SK-N-SH (cell line): ENCODE measurements around the gene HLA-DQB1. TPM values are rescaled to one million over a fixed set of nuclear protein-coding genes. Genes with fewer than 3 reads are reported as not detected.

ENCODE experiments used
- CTCF ChIA-PET: fragments of 300-600, 350-600 bp; formaldehyde crosslinking; extraction: SDS; loops from one replicate; lab custom pipeline; 2021; lab: Yijun Ruan, JAX
- POLR2A ChIA-PET: fragments of 350-600 bp; sonication (Branson Sonifier 250); formaldehyde crosslinking; extraction: SDS; loops from one replicate; lab custom pipeline; 2020; ENCODE audit warnings: antibody characterized with exemption, inconsistent platforms; lab: Yijun Ruan, JAX
- DNase-seq: peaks from one replicate; pipeline ENCODE4 v3.0.0; 2012
- H2AFZ ChIP-seq: fragments of 200-600 bp; sonication (generic); 2 replicates; pipeline ENCODE4 v1.8.1; 2016; ENCODE audit warnings: antibody characterized with exemption, mild to moderate bottlenecking, low read depth
- H3F3A ChIP-seq: fragments of 200-600 bp; sonication (generic); replicated peaks from 2 replicates; pipeline ENCODE3; 2016; ENCODE audit warnings: antibody characterized with exemption, mild to moderate bottlenecking; ENCODE audit not compliant: insufficient read depth
- H3K27ac ChIP-seq, 2 experiments: fragments of 200-500 bp in 1 of 2; fragments of 200-600 bp in 1 of 2; sonication (Bioruptor generic) in 1 of 2; sonication (generic), shearing (Covaris generic) in 1 of 2; 2 replicates each; pipeline versions ENCODE4 v1.5.1 to v1.6.1; 2014 to 2016; ENCODE audit warnings: low read depth in 2 of 2, inconsistent platforms in 1 of 2, low read length in 1 of 2, mild to moderate bottlenecking in 1 of 2, mixed read lengths in 1 of 2
- H3K27me3 ChIP-seq: fragments of 200-600 bp; sonication (generic), shearing (Covaris generic); 2 replicates; pipeline ENCODE4 v1.6.1; 2016; ENCODE audit warnings: mixed run types; ENCODE audit not compliant: insufficient read depth
- H3K36me3 ChIP-seq, 2 experiments: fragments of 200-500 bp in 1 of 2; fragments of 200-600 bp in 1 of 2; sonication (Bioruptor generic) in 1 of 2; sonication (generic) in 1 of 2; replicated peaks in 1 of 2; 2 replicates each; pipeline versions ENCODE3 to v1.5.1; 2014 to 2016; ENCODE audit warnings: low read length in 1 of 2, mild to moderate bottlenecking in 1 of 2; ENCODE audit not compliant: insufficient read depth in 2 of 2, control insufficient read depth in 1 of 2
- H3K4me1 ChIP-seq, 2 experiments: fragments of 200-500 bp in 1 of 2; fragments of 200-600 bp in 1 of 2; sonication (Bioruptor generic) in 1 of 2; sonication (generic), shearing (Covaris generic) in 1 of 2; 2 replicates each; pipeline versions ENCODE4 v1.5.1 to v1.6.1; 2014 to 2016; ENCODE audit warnings: low read depth in 1 of 2, low read length in 1 of 2, mixed run types in 1 of 2; ENCODE audit not compliant: insufficient read depth in 2 of 2, control insufficient read depth in 1 of 2
- H3K4me2 ChIP-seq: fragments of 200-600 bp; sonication (generic), shearing (Covaris generic); 2 replicates; pipeline ENCODE4 v1.6.1; 2017; ENCODE audit warnings: mixed run types
- H3K4me3 ChIP-seq, 2 experiments: fragments of 200-500 bp in 1 of 2; fragments of 200-600 bp in 1 of 2; sonication (Bioruptor generic) in 1 of 2; sonication (generic), shearing (Covaris generic) in 1 of 2; 2 replicates each; pipeline versions ENCODE4 v1.5.1 to v1.8.1; 2014 to 2016; ENCODE audit warnings: low read depth in 2 of 2, inconsistent platforms in 1 of 2, low read length in 1 of 2, mild to moderate bottlenecking in 1 of 2, mixed read lengths in 1 of 2, moderate library complexity in 1 of 2
- H3K79me2 ChIP-seq: fragments of 200-600 bp; sonication (generic); 2 replicates; pipeline ENCODE4 v1.8.1; 2017; ENCODE audit warnings: mild to moderate bottlenecking; ENCODE audit not compliant: insufficient read depth
- H3K9ac ChIP-seq: fragments of 200-600 bp; sonication (generic); 2 replicates; pipeline ENCODE4 v1.6.1; 2017; ENCODE audit warnings: mixed run types
- H3K9me2 ChIP-seq: fragments of 200-600 bp; sonication (generic); 2 replicates; pipeline ENCODE4 v1.6.1; 2017; ENCODE audit warnings: mixed run types
- H3K9me3 ChIP-seq: fragments of 200-600 bp; sonication (generic); 2 replicates; pipeline ENCODE4 v1.6.1; 2017; ENCODE audit warnings: mixed run types, mild to moderate bottlenecking, moderate library complexity
- H4K20me1 ChIP-seq: fragments of 200-600 bp; sonication (generic); 2 replicates; pipeline ENCODE4 v1.6.1; 2017; ENCODE audit warnings: mild to moderate bottlenecking, mixed run types; ENCODE audit not compliant: insufficient read depth
- CHD2 ChIP-seq: fragments of 150-350 bp; IDR thresholded peaks from 2 replicates; pipeline ENCODE4 v1.6.1; 2018; ENCODE audit warnings: low read length; ENCODE audit not compliant: partially characterized antibody
- CTCF ChIP-seq: fragments of 200-600 bp; sonication (generic); IDR thresholded peaks from 2 replicates; pipeline ENCODE4 v1.6.1; 2017; ENCODE audit warnings: antibody characterized with exemption, mild to moderate bottlenecking, moderate library complexity
- EP300 ChIP-seq, 2 experiments: IDR thresholded peaks; 2 replicates each; pipeline versions ENCODE4 v1.4.0 to v1.6.1; 2012; ENCODE audit warnings: borderline replicate concordance in 1 of 2, low read depth in 1 of 2, low read length in 1 of 2
- FOSL2 ChIP-seq: IDR thresholded peaks from 2 replicates; pipeline ENCODE4 v1.4.0; 2012; ENCODE audit warnings: low read depth, mild to moderate bottlenecking, moderate library complexity, borderline replicate concordance
- FOXM1 ChIP-seq: IDR thresholded peaks from 2 replicates; pipeline ENCODE4 v1.4.0; 2012; ENCODE audit warnings: low read depth, mild to moderate bottlenecking
- GABPA ChIP-seq: IDR thresholded peaks from 2 replicates; pipeline ENCODE4 v1.4.0; 2012; ENCODE audit warnings: low read depth, mild to moderate bottlenecking
- JUND ChIP-seq: IDR thresholded peaks from 2 replicates; pipeline ENCODE4 v1.4.0; 2012
- MAX ChIP-seq: IDR thresholded peaks from 2 replicates; pipeline ENCODE4 v1.4.0; 2012; ENCODE audit warnings: low read depth
- MEF2A ChIP-seq: IDR thresholded peaks from 2 replicates; pipeline ENCODE4 v1.4.0; 2012; ENCODE audit warnings: low read depth, borderline replicate concordance
- NFIC ChIP-seq: IDR thresholded peaks from 2 replicates; pipeline ENCODE4 v1.4.0; 2012; ENCODE audit warnings: borderline replicate concordance
- NRF1 ChIP-seq: IDR thresholded peaks from 2 replicates; pipeline ENCODE4 v1.6.1; 2012; ENCODE audit warnings: low read depth, mild to moderate bottlenecking, low read length
- POLR2AphosphoS5 ChIP-seq: IDR thresholded peaks from 2 replicates; pipeline ENCODE4 v1.6.1; 2012; ENCODE audit warnings: low read depth, low read length
- REST ChIP-seq: IDR thresholded peaks from 2 replicates; pipeline ENCODE4 v1.6.1; 2012; ENCODE audit warnings: mild to moderate bottlenecking, low read depth, low read length, moderate library complexity
- SMC3 ChIP-seq: IDR thresholded peaks from 2 replicates; pipeline ENCODE4 v1.6.1; 2012; ENCODE audit warnings: low read depth, low read length, improper control_type of control experiment
- TCF12 ChIP-seq: IDR thresholded peaks from 2 replicates; pipeline ENCODE4 v1.4.0; 2012
- USF1 ChIP-seq: IDR thresholded peaks from 2 replicates; pipeline ENCODE4 v1.4.0; 2012; ENCODE audit warnings: low read depth, borderline replicate concordance
- YY1 ChIP-seq: IDR thresholded peaks from 2 replicates; pipeline ENCODE4 v1.4.0; 2012; ENCODE audit warnings: low read depth, mild to moderate bottlenecking
- ZBTB33 ChIP-seq: IDR thresholded peaks from 2 replicates; pipeline ENCODE4 v1.4.0; 2012; ENCODE audit warnings: low read depth, borderline replicate concordance
- WGBS: methylation state at CpG from one replicate; pipeline ENCODE4 v1.1.6; 2017; ENCODE audit warnings: low lambda C conversion rate; 5-methylcytosine and 5-hydroxymethylcytosine counted together
- polyA plus RNA-seq, 3 experiments: library from polyadenylated mRNA; depleted of rRNA; stranded (reverse); fragments of >200 nt; gene quantifications; 2 replicates each; pipeline ENCODE4 v1.2.3, GENCODE V29; 2012

Gene HLA-DQB1
- polyA plus RNA-seq, 1 of the 3 experiments (the other 2 are of a cell fraction), result not detected

GRCh38 chr6:32614366-32615081 lies 51.9 kb downstream of the HLA-DQB1 start (continued):
- TF ChIP-seq ZBTB33, result no peak
- TF ChIP-seq POLR2AphosphoS5, result no peak
- no peak for TF ChIP-seq NFIC
- TF ChIP-seq CTCF, result no peak
- no peak for TF ChIP-seq FOXM1
- no peak for TF ChIP-seq EP300 (IDR thresholded peaks at IDR 0.05; ENCODE audit: borderline replicate concordance in 1 of 2, low read depth in 1 of 2, low read length in 1 of 2)
- TF ChIP-seq NRF1, result no peak
- TF ChIP-seq SMC3, result no peak
- no peak for TF ChIP-seq JUND
- TF ChIP-seq CHD2, result no peak
- no peak for TF ChIP-seq YY1
- no peak for TF ChIP-seq TCF12

GRCh38 chr6:32613475-32613874 lies 53.0 kb downstream of the HLA-DQB1 start:
- H3K79me2 ChIP-seq, result no peaks in the 10 kb centered on the region
- DNase-seq, result no peak
- no peaks in the 10 kb centered on the region for H3F3A ChIP-seq
- no peaks in the 10 kb centered on the region for H3K36me3 ChIP-seq
- no peaks in the 10 kb centered on the region for H3K9me3 ChIP-seq
- H3K4me3 ChIP-seq, result no peak overlapping the region
- WGBS, result 0% methylated on average over 6 of the region's 6 CpGs
- H3K9ac ChIP-seq, result no peak overlapping the region
- no peak overlapping the region for H2AFZ ChIP-seq
- CTCF ChIA-PET, result no interaction called here
- no peaks in the 10 kb centered on the region for H3K27me3 ChIP-seq
- no peak overlapping the region for H3K27ac ChIP-seq
- POLR2A ChIA-PET, result no interaction called here
- H3K4me1 ChIP-seq, result no peaks in the 10 kb centered on the region
- no peaks in the 10 kb centered on the region for H4K20me1 ChIP-seq
- H3K9me2 ChIP-seq, result no peaks in the 10 kb centered on the region
- H3K4me2 ChIP-seq, result no peak overlapping the region
- TF ChIP-seq NRF1, result no peak
- no peak for TF ChIP-seq JUND
- no peak for TF ChIP-seq FOSL2
- no peak for TF ChIP-seq GABPA
- no peak for TF ChIP-seq MEF2A
- no peak for TF ChIP-seq NFIC
- TF ChIP-seq MAX, result no peak
- no peak for TF ChIP-seq CHD2
- no peak for TF ChIP-seq REST
- TF ChIP-seq USF1, result no peak
- no peak for TF ChIP-seq EP300 (IDR thresholded peaks at IDR 0.05; ENCODE audit: borderline replicate concordance in 1 of 2, low read depth in 1 of 2, low read length in 1 of 2)
- TF ChIP-seq ZBTB33, result no peak
- TF ChIP-seq YY1, result no peak
